Bronchial epithelial cell (primary cell): ENCODE data around the gene C1orf116. TPM values are rescaled to one million over a fixed set of nuclear protein-coding genes. Genes with fewer than 3 reads are reported as not detected.

Experiments used
- DNase-seq: peaks from one replicate; pipeline ENCODE4 v3.0.0-alpha.2; 2010; ENCODE audit warnings: low read depth
- FAIRE-seq: peaks from 2 replicates; lab custom pipeline; 2011; peaks lifted over from hg19 to GRCh38; lab: Jason Lieb, UNC
- H3K27me3 ChIP-seq: 2 replicates; pipeline ENCODE4 v1.5.1; 2011; ENCODE audit warnings: low read length; ENCODE audit not compliant: control insufficient read depth, insufficient read depth
- H3K36me3 ChIP-seq: 2 replicates; pipeline ENCODE4 v1.5.1; 2011; ENCODE audit warnings: low read length; ENCODE audit not compliant: control insufficient read depth, insufficient read depth
- H3K4me3 ChIP-seq: 2 replicates; pipeline ENCODE4 v1.5.1; 2011; ENCODE audit warnings: mild to moderate bottlenecking, low read depth, low read length, control low read depth
- total RNA-seq: library from RNA; depleted of rRNA; stranded (reverse); fragments of >200 nt; gene quantifications from 2 replicates; pipeline ENCODE4 v1.2.1, GENCODE V29; 2014
- TF ChIP-seq, protein P1 (sequence below): IDR thresholded peaks from 2 replicates; pipeline ENCODE4 v1.5.1; 2011; ENCODE audit warnings: mild to moderate bottlenecking, moderate library complexity, low read length, control low read depth, inconsistent platforms; ENCODE audit not compliant: insufficient read depth, severe bottlenecking

The C1orf116 gene
- total RNA-seq, 1 donor from 2014 or later, result 20.0 TPM

- peaks cover 16% of the 10 kb centered on the region for H3K36me3 ChIP-seq
- no peak for DNase-seq
- no peak for FAIRE-seq
Observed at GRCh38 chr1:207064561-207064960, 32.0 kb upstream of the C1orf116 start.

DNA sequence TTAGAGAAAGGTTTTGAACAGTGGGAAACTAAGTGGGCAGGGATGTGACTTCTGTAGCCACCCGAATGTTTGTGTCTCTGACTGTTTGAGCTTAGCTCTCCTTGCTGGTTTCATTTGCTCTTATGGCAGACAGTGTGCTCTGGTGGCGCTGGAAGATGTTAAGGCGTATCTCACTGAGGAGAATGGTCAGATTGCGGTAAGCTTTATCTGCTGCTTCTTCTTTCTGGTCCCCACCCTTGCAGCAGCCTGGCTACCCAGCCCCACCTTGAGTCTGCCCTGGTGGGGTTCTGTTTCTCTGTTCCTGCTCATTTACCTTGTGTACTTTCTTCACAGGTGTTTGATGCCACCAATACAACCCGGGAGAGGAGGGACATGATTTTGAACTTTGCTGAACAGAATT is 30.5 kb upstream of the C1orf116 start:
- DNase-seq (no peak), FAIRE-seq (no peak)
- H3K27me3 ChIP-seq, result no peaks in the 10 kb centered on the region
- no peak overlapping the region for H3K4me3 ChIP-seq
- TF ChIP-seq, protein P1, sequence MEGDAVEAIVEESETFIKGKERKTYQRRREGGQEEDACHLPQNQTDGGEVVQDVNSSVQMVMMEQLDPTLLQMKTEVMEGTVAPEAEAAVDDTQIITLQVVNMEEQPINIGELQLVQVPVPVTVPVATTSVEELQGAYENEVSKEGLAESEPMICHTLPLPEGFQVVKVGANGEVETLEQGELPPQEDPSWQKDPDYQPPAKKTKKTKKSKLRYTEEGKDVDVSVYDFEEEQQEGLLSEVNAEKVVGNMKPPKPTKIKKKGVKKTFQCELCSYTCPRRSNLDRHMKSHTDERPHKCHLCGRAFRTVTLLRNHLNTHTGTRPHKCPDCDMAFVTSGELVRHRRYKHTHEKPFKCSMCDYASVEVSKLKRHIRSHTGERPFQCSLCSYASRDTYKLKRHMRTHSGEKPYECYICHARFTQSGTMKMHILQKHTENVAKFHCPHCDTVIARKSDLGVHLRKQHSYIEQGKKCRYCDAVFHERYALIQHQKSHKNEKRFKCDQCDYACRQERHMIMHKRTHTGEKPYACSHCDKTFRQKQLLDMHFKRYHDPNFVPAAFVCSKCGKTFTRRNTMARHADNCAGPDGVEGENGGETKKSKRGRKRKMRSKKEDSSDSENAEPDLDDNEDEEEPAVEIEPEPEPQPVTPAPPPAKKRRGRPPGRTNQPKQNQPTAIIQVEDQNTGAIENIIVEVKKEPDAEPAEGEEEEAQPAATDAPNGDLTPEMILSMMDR, result no peak
- H3K36me3 ChIP-seq, result peaks cover 13% of the 10 kb centered on the region

More at GRCh38 chr1:207064561-207064960, 32.0 kb upstream of the C1orf116 start:
- Histone ChIP-seq H3K27me3 (no peaks in the 10 kb centered on the region), H3K4me3 (no peak overlapping the region)
- TF ChIP-seq, protein P1, result no peak

- FAIRE-seq (no peak), DNase-seq (no peak)
- Histone ChIP-seq H3K36me3 (peaks cover 13% of the 10 kb centered on the region), H3K4me3 (no peak overlapping the region), H3K27me3 (no peaks in the 10 kb centered on the region)
- TF ChIP-seq, protein P1, result no peak
Observed at GRCh38 chr1:207062058-207062457, 29.5 kb upstream of the C1orf116 start.

DNA sequence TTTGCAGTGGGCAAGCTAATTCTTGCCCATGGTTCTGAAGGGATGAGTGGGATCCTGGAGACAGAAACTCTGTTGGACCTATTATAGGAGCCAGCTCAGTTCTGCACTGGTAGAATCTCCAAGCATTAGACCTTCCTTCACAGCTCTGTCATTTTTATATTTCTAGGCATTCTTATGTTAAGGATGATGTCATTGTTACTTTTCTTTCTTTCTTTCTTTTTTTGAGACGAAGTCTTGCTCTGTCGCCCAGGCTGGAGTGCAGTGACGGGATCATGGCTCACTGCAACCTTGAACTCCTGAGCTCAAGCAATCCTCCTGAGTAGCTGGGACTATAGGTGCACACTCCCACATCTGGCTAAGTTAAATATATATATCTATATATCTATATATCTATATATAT is 28.0 kb upstream of the C1orf116 start:
- FAIRE-seq (no peak), DNase-seq (no peak)
- Histone ChIP-seq H3K4me3 (no peak overlapping the region), H3K27me3 (no peaks in the 10 kb centered on the region), H3K36me3 (peaks cover 11% of the 10 kb centered on the region)
- TF ChIP-seq, protein P1, result no peak

- DNase-seq, result no peak
- no peak for FAIRE-seq
- peaks cover 11% of the 10 kb centered on the region for H3K36me3 ChIP-seq
- H3K4me3 ChIP-seq, result no peak overlapping the region
- H3K27me3 ChIP-seq, result no peaks in the 10 kb centered on the region
- TF ChIP-seq, protein P1, result no peak
Observed at GRCh38 chr1:207059881-207060280, 27.3 kb upstream of the C1orf116 start.
